ENCODE data around the gene NME7.

GRCh38 chr1:169390303-169390702, 22.7 kb upstream of the NME7 start:
- TF ChIP-seq POLR2A (IDR thresholded peaks at IDR 0.05; ENCODE audit: borderline replicate concordance, extremely low read depth, insufficient read depth, insufficient read length) (no peak), EZH2phosphoT487 (IDR thresholded peaks at IDR 0.05; ENCODE audit: borderline replicate concordance) (no peak), POLR2AphosphoS5 (IDR thresholded peaks at IDR 0.05; ENCODE audit: low read depth, low read length) (no peak), CTCF (IDR thresholded peaks at IDR 0.05 in 2 of 3, conservative IDR thresholded peaks at IDR 0.05 in 1 of 3; ENCODE audit: borderline replicate concordance in 1 of 3, insufficient read depth in 1 of 3, low read depth in 2 of 3, low read length in 2 of 3) (no peak), EGR1 (IDR thresholded peaks at IDR 0.05; ENCODE audit: low read depth) (no peak), SRF (IDR thresholded peaks at IDR 0.05; ENCODE audit: low read depth) (no peak), ATF3 (IDR thresholded peaks at IDR 0.05) (no peak), RAD21 (IDR thresholded peaks at IDR 0.05; ENCODE audit: low read depth) (no peak), FOSL1 (IDR thresholded peaks at IDR 0.05; ENCODE audit: low read depth) (no peak)
